Measurements from ENCODE around the gene GPR143.

DNA sequence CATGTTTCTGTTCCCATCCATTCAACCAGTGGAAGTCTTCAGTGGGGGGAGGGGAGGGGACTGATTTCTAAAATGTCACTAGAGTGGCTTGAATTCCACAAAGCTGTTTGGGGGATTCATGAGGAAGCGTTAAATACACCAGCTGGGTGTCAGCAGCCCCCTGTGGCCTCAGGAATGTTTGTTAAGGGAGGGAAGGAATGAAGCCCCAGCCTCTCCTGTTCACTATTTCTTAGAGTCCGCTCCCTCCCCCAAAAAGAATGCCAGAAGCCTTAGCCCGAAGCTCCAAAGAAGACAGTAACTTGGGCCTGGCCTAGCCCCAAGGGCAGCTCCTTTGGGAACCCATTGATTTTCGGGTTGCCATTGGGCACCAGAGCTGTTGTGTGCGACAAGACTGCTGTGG lies 23.9 kb upstream of the GPR143 start:
- TF ChIP-seq, protein P1, sequence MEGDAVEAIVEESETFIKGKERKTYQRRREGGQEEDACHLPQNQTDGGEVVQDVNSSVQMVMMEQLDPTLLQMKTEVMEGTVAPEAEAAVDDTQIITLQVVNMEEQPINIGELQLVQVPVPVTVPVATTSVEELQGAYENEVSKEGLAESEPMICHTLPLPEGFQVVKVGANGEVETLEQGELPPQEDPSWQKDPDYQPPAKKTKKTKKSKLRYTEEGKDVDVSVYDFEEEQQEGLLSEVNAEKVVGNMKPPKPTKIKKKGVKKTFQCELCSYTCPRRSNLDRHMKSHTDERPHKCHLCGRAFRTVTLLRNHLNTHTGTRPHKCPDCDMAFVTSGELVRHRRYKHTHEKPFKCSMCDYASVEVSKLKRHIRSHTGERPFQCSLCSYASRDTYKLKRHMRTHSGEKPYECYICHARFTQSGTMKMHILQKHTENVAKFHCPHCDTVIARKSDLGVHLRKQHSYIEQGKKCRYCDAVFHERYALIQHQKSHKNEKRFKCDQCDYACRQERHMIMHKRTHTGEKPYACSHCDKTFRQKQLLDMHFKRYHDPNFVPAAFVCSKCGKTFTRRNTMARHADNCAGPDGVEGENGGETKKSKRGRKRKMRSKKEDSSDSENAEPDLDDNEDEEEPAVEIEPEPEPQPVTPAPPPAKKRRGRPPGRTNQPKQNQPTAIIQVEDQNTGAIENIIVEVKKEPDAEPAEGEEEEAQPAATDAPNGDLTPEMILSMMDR (IDR thresholded peaks at IDR 0.05) = no peak
- TF ChIP-seq POLR2AphosphoS5 (IDR thresholded peaks at IDR 0.05) (no peak), POLR2A (IDR thresholded peaks at IDR 0.05) (no peak), EP300 (IDR thresholded peaks at IDR 0.05) (no peak)
